Adrenal gland (tissue), 12 donors: ENCODE measurements around the gene NINL. TPM values are rescaled to one million over a fixed set of nuclear protein-coding genes. Genes with fewer than 3 reads are reported as not detected.
A peak's percentile ranks its signal among the peaks of the same experiment; 100 is the strongest.

Experiments used
- DNase-seq, 7 donors: peaks; one replicate each; pipeline ENCODE4 v3.0.0-alpha.2; 2019 to 2020
- H3K27ac ChIP-seq, 5 donors: fragments of 200-600 bp; sonication (generic) in 4 of 5; 1 replicate in 3 of 5; 2 replicates in 2 of 5; pipeline versions ENCODE4 v1.5.1 to v1.8.0; 2016 to 2020; ENCODE audit warnings: mild to moderate bottlenecking in 1 of 5
- H3K27me3 ChIP-seq: fragments of 200-600 bp; 2 replicates; pipeline ENCODE4 v1.8.0; 2021
- H3K36me3 ChIP-seq, 2 donors: fragments of 200-600 bp; replicated peaks in 1 of 2; 1 replicate in 1 of 2; 2 replicates in 1 of 2; pipeline versions ENCODE4 v1.5.1 to v1.8.0; 2018 to 2022
- H3K4me1 ChIP-seq, 2 donors: fragments of 200-600 bp; replicated peaks in 1 of 2; 1 replicate in 1 of 2; 2 replicates in 1 of 2; pipeline versions ENCODE4 v1.5.1 to v1.8.0; 2018 to 2021
- H3K4me3 ChIP-seq, 4 donors: fragments of 200-600 bp; sonication (generic) in 3 of 4; one replicate each; pipeline ENCODE4 v1.5.1; 2016 to 2018
- H3K9me3 ChIP-seq, 3 donors: fragments of 200-600 bp; sonication (generic) in 1 of 3; replicated peaks in 1 of 3; 1 replicate in 2 of 3; 2 replicates in 1 of 3; pipeline versions ENCODE4 v1.5.1 to v1.8.0; 2016 to 2021
- CTCF ChIP-seq, 6 experiments: fragments of 450-650 bp in 4 of 6; fragments of 200-600 bp in 2 of 6; sonication (generic) in 1 of 6; IDR thresholded peaks; 1 replicate in 5 of 6; 2 replicates in 1 of 6; pipeline versions ENCODE4 v1.5.1 to v1.8.0; 2016 to 2021; ENCODE audit warnings: antibody characterized with exemption in 6 of 6, mild to moderate bottlenecking in 2 of 6, moderate library complexity in 1 of 6
- POLR2A ChIP-seq, 2 donors: fragments of 450-650 bp; IDR thresholded peaks; one replicate each; pipeline ENCODE4 v1.6.1; 2017; ENCODE audit warnings: antibody characterized with exemption in 2 of 2, mild to moderate bottlenecking in 2 of 2, moderate library complexity in 1 of 2
- WGBS, 4 donors: extraction: QIAGEN DNeasy Blood & Tissue Kit in 2 of 4; methylation state at CpG; one replicate each; pipeline versions ENCODE4 v1.1.5 to v1.1.7; 2013 to 2017; 5-methylcytosine and 5-hydroxymethylcytosine counted together
- intact Hi-C, 2 donors: fragments of 100-400 bp; cut with DNase I; formaldehyde crosslinking; loops; one replicate each; pipeline versions ENCODE4 v1.14.1 to v1.15.0; 2022 to 2023
- polyA plus RNA-seq, 3 donors: library from polyadenylated mRNA; stranded (reverse); fragments of 200-250 nt in 2 of 3; fragments of 350-450 nt in 1 of 3; fragmentation: Illumina TruSeq in 1 of 3; extraction: RNeasy Lipid Tissue Mini Kit (QIAGEN cat#74804) in 1 of 3; gene quantifications; one replicate each; pipeline ENCODE4 v1.2.3, GENCODE V29; 2013 to 2014
- total RNA-seq, 9 donors: library from RNA; depleted of rRNA in 4 of 9; stranded (reverse); fragments of >200 nt in 4 of 9; fragments of 120-200 nt in 1 of 9; fragmentation: NEBNext Ultra II Directional in 1 of 9; extraction: Animal tissue kit (Norgen Biotek cat#: 25700) in 1 of 9; gene quantifications; one replicate each; pipeline versions ENCODE4 v1.1.0 to v1.2.4, GENCODE V29; 2013 to 2023
- donor health status: healthy with polysubstance abuse.
- donor health status: Bipolar disorder and iron deficiency.
- donor health status: DM: yes; HTN: yes; CAD: no.
- donor health status: DM: no; HTN: no; CAD: no.
- donor health status: DM: no; HTN: no; CAD: no.
- donor health status: DM: yes; HTN: yes; CAD: no.

NINL gene
- total and polyA plus RNA-seq, 12 donors: 10.0 to 30.9 (median 15.4) TPM

- Histone ChIP-seq H3K27me3 (no peaks in the 10 kb centered on the region), H3K27ac (peak overlapping the region in 3 of 5 donors; percentile 14 to 79 (median 20)), H3K9me3 (no peaks in the 10 kb centered on the region), H3K4me1 (peaks cover 7 to 8% of the 10 kb centered on the region in 2 donors), H3K36me3 (no peaks in the 10 kb centered on the region), H3K4me3 (no peak overlapping the region)
- TF ChIP-seq CTCF (IDR thresholded peaks at IDR 0.05) (peak in 2 of 6 experiments; percentile 7 to 14), POLR2A (IDR thresholded peaks at IDR 0.05) (no peak)
- intact Hi-C loops: no loop called here
- WGBS, 4 donors: 49 to 65% (median 54%) methylated on average over 12 to 16 of the region's 16 CpGs
- DNase-seq: peak; percentile 64 to 93 (median 92)
Observed at GRCh38 chr20:25576783-25577530, 8.4 kb downstream of the NINL start.

- Histone ChIP-seq H3K9me3 (no peaks in the 10 kb centered on the region), H3K4me3 (no peak overlapping the region), H3K4me1 (peaks cover 7 to 8% of the 10 kb centered on the region in 2 donors), H3K27me3 (no peaks in the 10 kb centered on the region), H3K36me3 (no peaks in the 10 kb centered on the region), H3K27ac (no peak overlapping the region)
- intact Hi-C loops: no loop called here
- WGBS, 4 donors: 68 to 85% (median 81%) methylated on average over 3 of the region's 3 CpGs
- TF ChIP-seq CTCF (IDR thresholded peaks at IDR 0.05) (no peak), POLR2A (IDR thresholded peaks at IDR 0.05) (no peak)
- no peak for DNase-seq
Observed at GRCh38 chr20:25574411-25574810, 10.9 kb downstream of the NINL start.

- TF ChIP-seq POLR2A (IDR thresholded peaks at IDR 0.05): no peak
- TF ChIP-seq CTCF (IDR thresholded peaks at IDR 0.05): no peak
- DNase-seq: peak in 3 of 7 donors; percentile 15 to 27 (median 20)
- H3K9me3 ChIP-seq: no peaks in the 10 kb centered on the region
- peaks cover 7 to 8% of the 10 kb centered on the region in 2 donors for H3K4me1 ChIP-seq
- no peak overlapping the region for H3K4me3 ChIP-seq
- WGBS, 4 donors: 69 to 79% (median 73%) methylated on average over 6 of the region's 6 CpGs
- no peaks in the 10 kb centered on the region for H3K36me3 ChIP-seq
- intact Hi-C loops: no loop called here
- H3K27me3 ChIP-seq: no peaks in the 10 kb centered on the region
- peak overlapping the region in 3 of 5 donors; percentile 3 to 41 (median 34) for H3K27ac ChIP-seq
Observed at GRCh38 chr20:25573288-25574251, 11.8 kb downstream of the NINL start.

- H3K9me3 ChIP-seq: no peaks in the 10 kb centered on the region
- intact Hi-C loops: no loop called here
- H3K36me3 ChIP-seq: no peaks in the 10 kb centered on the region
- DNase-seq: no peak
- no peaks in the 10 kb centered on the region for H3K27me3 ChIP-seq
- H3K27ac ChIP-seq: no peak overlapping the region
- TF ChIP-seq CTCF (IDR thresholded peaks at IDR 0.05) (no peak), POLR2A (IDR thresholded peaks at IDR 0.05) (no peak)
- peaks cover under 1 to 8% of the 10 kb centered on the region in 2 donors for H3K4me1 ChIP-seq
- H3K4me3 ChIP-seq: no peak overlapping the region
- 81 to 92% (median 88%) methylated on average over 2 of the region's 2 CpGs for WGBS, 4 donors
Observed at GRCh38 chr20:25571817-25572216, 13.5 kb downstream of the NINL start.
